Measurements from ENCODE around the gene UPF3B. TPM values are rescaled to one million over a fixed set of nuclear protein-coding genes. Genes with fewer than 3 reads are reported as not detected.
"Not testable (repeated sequence)": the region's sequence is repeated elsewhere in the genome, so short reads cannot be mapped to it uniquely, and the experiment has no call there.

Gene UPF3B
- polyA plus RNA-seq (ENCODE audit: insufficient read length in 3 of 3) = 10 to 100 TPM; 31.4 to 36.1 (median 34.9) TPM
- long read RNA-seq, donor 1, partial matches to known transcripts = 0 of 4 reads
- long read RNA-seq, donor 1, other reads (novel, unspliced or antisense) = 0 of 4 reads
- long read RNA-seq, donor 2, partial matches to known transcripts = 0 of 2 reads
- long read RNA-seq, donor 2, other reads (novel, unspliced or antisense) = 0 of 2 reads
- long read RNA-seq, donor 3, partial matches to known transcripts = 0 of 3 reads
- long read RNA-seq, donor 3, other reads (novel, unspliced or antisense) = 0 of 3 reads
- long read RNA-seq, donor 4, transcript UPF3B-202 (10 exons, 2,335 nt) = major isoform, 6 of 1,053 reads
- long read RNA-seq, donor 4, partial matches to known transcripts = 1,024 of 1,053 reads
- long read RNA-seq, donor 4, other reads (novel, unspliced or antisense) = 22 of 1,053 reads
- long read RNA-seq, donor 5, partial matches to known transcripts = 0 of 1 reads
- long read RNA-seq, donor 5, other reads (novel, unspliced or antisense) = 0 of 1 reads
- long read RNA-seq, donor 6, transcript UPF3B-202 (10 exons, 2,335 nt) = major isoform, 5 of 821 reads
- long read RNA-seq, donor 6, partial matches to known transcripts = 794 of 821 reads
- long read RNA-seq, donor 6, other reads (novel, unspliced or antisense) = 19 of 821 reads
- long read RNA-seq, donor 7, partial matches to known transcripts = 13 of 13 reads
- long read RNA-seq, donor 7, other reads (novel, unspliced or antisense) = 0 of 13 reads
- long read RNA-seq, donor 8, partial matches to known transcripts = 0 of 3 reads
- long read RNA-seq, donor 8, other reads (novel, unspliced or antisense) = 0 of 3 reads
- long read RNA-seq, donor 9, partial matches to known transcripts = 0 of 3 reads
- long read RNA-seq, donor 9, other reads (novel, unspliced or antisense) = 0 of 3 reads
- long read RNA-seq, donor 10, transcript UPF3B-202 (10 exons, 2,335 nt) = major isoform, 6 of 784 reads
- long read RNA-seq, donor 10, partial matches to known transcripts = 73 of 784 reads
- long read RNA-seq, donor 10, other reads (novel, unspliced or antisense) = 705 of 784 reads
- long read RNA-seq, donor 11, partial matches to known transcripts = 630 of 653 reads
- long read RNA-seq, donor 11, other reads (novel, unspliced or antisense) = 22 of 653 reads
- long read RNA-seq, donor 12, transcript UPF3B-202 (10 exons, 2,335 nt) = major isoform, 6 of 13 reads
- long read RNA-seq, donor 12, partial matches to known transcripts = 5 of 13 reads
- long read RNA-seq, donor 12, other reads (novel, unspliced or antisense) = 0 of 13 reads
- long read RNA-seq, donor 13, partial matches to known transcripts = 0 of 1 reads
- long read RNA-seq, donor 13, other reads (novel, unspliced or antisense) = 0 of 1 reads
- long read RNA-seq, donor 14, partial matches to known transcripts = 225 of 1,490 reads
- long read RNA-seq, donor 14, other reads (novel, unspliced or antisense) = 1,264 of 1,490 reads
- long read RNA-seq, donor 15, transcript UPF3B-202 (10 exons, 2,335 nt) = major isoform, 7 of 1,311 reads
- long read RNA-seq, donor 15, partial matches to known transcripts = 1,264 of 1,311 reads
- long read RNA-seq, donor 15, other reads (novel, unspliced or antisense) = 38 of 1,311 reads
- long read RNA-seq, donor 16, partial matches to known transcripts = 0 of 2 reads
- long read RNA-seq, donor 16, other reads (novel, unspliced or antisense) = 0 of 2 reads

- DNase-seq = peak; percentile 95
Observed at GRCh38 chrX:119852382-119853353, at the start of gene UPF3B. Gene UPF3B, minus strand, starts transcription at chrX:119852963. Its CDS starts 35 bp downstream, at chrX:119852928.

DNA sequence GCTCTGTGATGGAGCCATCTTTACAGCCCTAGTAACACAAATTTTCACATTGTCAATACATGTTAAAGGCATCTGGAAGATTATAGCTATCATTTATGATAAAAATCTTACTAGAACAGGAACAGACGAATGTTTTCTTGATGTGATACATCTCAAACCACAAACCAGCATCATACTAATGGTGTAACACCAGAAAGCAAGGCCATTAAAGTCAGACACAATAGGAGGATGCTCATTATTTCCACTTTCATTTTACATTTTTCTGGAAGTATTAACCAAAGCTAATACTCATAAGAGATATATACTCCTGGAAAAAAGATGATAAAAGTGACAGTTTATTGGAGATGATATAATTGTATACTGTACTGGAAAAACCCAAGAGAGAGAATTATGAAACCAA, 48.2 kb upstream of the UPF3B start:
- no peak for DNase-seq

DNA sequence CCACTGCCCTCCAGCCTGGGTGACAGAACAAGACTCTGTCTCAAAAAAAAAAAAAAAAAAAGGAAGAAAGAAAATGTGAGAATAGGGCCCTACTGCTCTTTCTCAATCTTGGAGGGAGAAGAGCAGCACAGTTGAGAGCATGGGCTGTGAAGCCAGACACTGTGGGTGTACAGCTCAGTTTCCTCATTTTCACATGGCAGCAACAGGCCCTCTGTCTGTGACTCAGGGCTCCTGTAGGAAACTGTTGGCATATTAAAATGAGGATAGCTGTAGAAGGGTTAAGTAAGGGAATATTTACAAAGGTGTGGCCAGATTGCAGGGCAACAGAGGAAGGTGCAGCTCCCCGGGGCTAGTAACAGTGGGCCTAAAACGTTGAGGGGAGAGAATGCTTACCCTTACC, 46.4 kb upstream of the UPF3B start:
- no peak for DNase-seq

DNA sequence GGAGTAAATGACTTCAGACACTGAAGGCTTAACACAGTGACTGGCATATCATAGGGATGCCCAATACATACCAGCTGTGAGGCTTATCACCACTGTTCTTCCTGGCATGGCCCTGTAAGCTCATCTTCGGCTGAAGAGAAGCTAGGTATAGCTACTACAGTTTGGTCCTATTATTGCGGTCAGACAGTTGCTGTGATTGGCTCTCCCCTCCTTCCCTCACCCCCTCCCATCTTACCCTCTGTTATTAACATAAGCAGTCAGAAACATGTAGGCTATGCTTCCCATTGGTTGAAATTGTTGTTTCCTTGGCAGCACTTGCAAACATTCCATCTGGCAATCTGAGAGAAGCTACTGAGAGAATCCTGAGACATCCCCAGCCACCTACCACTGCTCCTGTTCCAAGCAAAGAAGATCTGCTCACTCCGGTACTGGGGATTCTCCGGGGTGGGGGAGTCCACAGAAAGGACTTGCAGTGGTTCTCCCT, 43.1 kb upstream of the UPF3B start, which contains the start of gene AKAP14:
Gene AKAP14 (plus strand): TSS at position 51 of the 484 bp plus-strand sequence. CDS start 7,331 bp downstream, outside the sequence.
- no peak for DNase-seq

DNA sequence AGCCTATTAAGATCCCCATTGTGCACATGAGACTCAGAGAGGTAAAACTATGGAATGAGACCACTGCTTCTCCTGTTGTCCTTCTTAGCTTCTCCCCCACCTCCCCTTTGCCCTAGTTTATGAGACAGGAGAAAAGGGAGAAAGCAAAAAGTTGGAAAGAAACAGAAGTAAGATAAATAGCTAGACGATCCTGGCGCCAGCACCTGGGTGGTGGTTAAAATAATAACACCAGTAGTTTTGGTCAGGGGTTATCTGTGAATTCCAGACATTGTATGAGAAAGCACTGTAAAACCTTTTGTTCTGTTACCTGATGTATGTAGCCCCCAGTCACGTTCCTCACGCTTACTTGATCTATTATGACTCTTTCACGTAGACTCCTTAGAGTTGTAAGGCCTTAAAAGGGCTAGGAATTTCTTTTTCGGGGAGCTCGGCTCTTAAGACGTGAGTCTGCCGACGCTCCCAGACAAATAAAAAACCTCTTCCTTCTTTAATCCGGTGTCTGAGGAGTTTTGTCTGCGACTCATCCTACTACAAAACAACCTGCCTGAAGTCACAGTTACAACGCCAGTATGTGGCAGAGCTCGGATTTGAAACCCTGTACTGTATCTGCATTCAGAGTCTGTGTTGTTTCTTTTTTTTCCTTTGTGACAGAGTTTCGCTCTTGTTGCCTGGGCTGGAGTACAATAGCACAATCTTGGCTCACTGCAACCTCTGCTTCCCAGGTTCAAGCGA, 39.4 kb upstream of the UPF3B start:
- DNase-seq = not testable (repeated sequence)

DNA sequence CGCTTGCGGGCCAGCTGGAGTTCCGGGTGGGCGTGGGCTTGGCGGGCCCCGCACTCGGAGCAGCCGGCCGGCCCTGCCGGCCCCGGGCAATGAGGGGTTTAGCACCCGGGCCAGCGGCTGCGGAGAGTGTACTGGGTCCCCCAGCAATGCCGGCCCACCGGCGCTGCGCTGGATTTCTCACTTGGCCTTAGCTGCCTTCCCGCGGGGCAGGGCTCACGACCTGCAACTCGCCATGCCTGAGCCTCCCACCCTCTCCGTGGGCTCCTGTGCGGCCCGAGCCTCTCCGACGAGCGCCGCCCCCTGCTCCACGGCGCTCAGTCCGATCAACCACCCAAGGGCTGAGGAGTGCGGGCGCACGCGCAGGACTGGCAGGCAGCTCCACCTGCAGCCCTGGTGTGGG, 37.9 kb upstream of the UPF3B start:
- not testable (repeated sequence) for DNase-seq

- no peak for DNase-seq
Observed at GRCh38 chrX:119887721-119888425, 35.1 kb upstream of the UPF3B start.

- no peak for DNase-seq
Observed at GRCh38 chrX:119885554-119886428, 33.0 kb upstream of the UPF3B start.

- no peak for DNase-seq
Observed at GRCh38 chrX:119880552-119881437, 28.0 kb upstream of the UPF3B start.

GRCh38 chrX:119880076-119880475, 27.3 kb upstream of the UPF3B start:
- no peak for DNase-seq

- no peak for DNase-seq
Observed at GRCh38 chrX:119878740-119879139, 26.0 kb upstream of the UPF3B start.

- peak; percentile 80 for DNase-seq
Observed at GRCh38 chrX:119871599-119872395, 19.0 kb upstream of the UPF3B start, which contains the start of the genes NDUFA1 and RNF113A. Gene NDUFA1, plus strand, starts transcription at chrX:119871832. Its CDS starts 80 bp downstream, at chrX:119871912. Gene RNF113A, minus strand, starts transcription at chrX:119871733. Its CDS starts 120 bp downstream, at chrX:119871613.

GRCh38 chrX:119871245-119871598, 18.5 kb upstream of the UPF3B start:
- no peak for DNase-seq

DNA sequence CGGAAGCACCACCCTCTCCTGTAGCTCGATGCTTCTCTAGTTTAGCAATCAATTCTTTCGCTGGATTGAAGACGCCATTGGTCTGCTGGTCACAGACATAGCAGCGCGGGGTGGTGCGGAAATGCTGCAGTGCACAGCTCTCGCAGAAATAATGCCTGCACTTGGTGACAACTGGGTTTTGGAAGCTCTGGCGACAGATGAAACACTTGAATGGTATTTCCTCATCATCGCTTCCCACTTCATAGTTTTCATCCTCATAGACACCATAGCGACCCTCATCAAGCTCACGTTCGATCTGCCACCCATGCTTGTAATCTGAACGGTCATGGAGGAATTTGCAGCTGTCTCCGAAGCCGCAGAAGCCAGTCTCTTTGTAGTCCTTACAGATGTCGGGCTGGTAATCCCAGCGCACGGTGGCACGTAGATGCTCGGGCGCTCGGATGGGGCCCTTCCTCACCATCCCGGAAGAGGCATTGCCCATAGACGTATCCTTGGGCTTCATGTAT, 17.9 kb upstream of the UPF3B start:
- no peak for DNase-seq

DNA sequence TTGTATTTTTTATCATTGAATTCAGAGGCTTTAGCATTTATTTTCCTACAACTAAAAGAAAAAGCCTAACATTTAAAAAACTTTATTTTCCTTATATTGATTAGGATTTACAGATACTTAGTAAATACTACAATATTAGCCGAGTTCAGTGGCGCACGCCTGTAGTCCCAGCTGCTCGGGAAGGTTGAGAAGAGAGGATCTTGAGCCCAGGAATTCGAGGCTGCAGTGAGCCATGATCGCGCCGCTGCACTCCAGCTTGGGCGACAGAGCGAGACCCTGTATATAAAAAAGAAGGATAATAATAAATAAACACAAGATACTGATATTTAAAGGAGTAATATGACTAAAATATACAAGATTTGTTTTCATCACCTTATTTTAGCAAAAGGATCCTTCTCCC, 681 bp upstream of the UPF3B start:
- no peak for DNase-seq
